Thymus (tissue), 11 donors: Measurements from ENCODE around the gene BEND6. TPM values are rescaled to one million over a fixed set of nuclear protein-coding genes. Genes with fewer than 3 reads are reported as not detected.
"Not testable (repeated sequence)": the region's sequence is repeated elsewhere in the genome, so short reads cannot be mapped to it uniquely, and the experiment has no call there.

Experiments
- DNase-seq, 9 donors: peaks; one replicate each; pipeline ENCODE4 v3.0.0-alpha.2; 2013; ENCODE audit warnings: low spot score in 9 of 9, low read depth in 6 of 9, missing footprints in 1 of 9
- H3K27ac ChIP-seq, 2 donors: one replicate each; pipeline ENCODE4 v1.5.1; 2013; ENCODE audit warnings: control low read depth in 1 of 2, low read depth in 1 of 2, low read length in 1 of 2, mild to moderate bottlenecking in 1 of 2, moderate library complexity in 1 of 2
- H3K27me3 ChIP-seq, 2 donors: one replicate each; pipeline ENCODE4 v1.5.1; 2013; ENCODE audit warnings: low read length in 1 of 2; ENCODE audit not compliant: control insufficient read depth in 2 of 2, insufficient read depth in 1 of 2
- H3K36me3 ChIP-seq, 2 donors: one replicate each; pipeline ENCODE4 v1.5.1; 2013; ENCODE audit warnings: low read length in 1 of 2, mild to moderate bottlenecking in 1 of 2, moderate library complexity in 1 of 2; ENCODE audit not compliant: control insufficient read depth in 2 of 2, insufficient read depth in 2 of 2
- H3K4me1 ChIP-seq, 2 donors: one replicate each; pipeline ENCODE4 v1.5.1; 2013; ENCODE audit warnings: low read length in 2 of 2; ENCODE audit not compliant: control insufficient read depth in 2 of 2, insufficient read depth in 2 of 2
- H3K4me3 ChIP-seq, 2 donors: one replicate each; pipeline ENCODE4 v1.5.1; 2013; ENCODE audit warnings: low read length in 2 of 2, control low read depth in 1 of 2, mild to moderate bottlenecking in 1 of 2
- H3K9me3 ChIP-seq, 2 donors: one replicate each; pipeline ENCODE4 v1.5.1; 2013; ENCODE audit warnings: low read length in 1 of 2, mild to moderate bottlenecking in 1 of 2; ENCODE audit not compliant: control insufficient read depth in 2 of 2, insufficient read depth in 1 of 2
- WGBS: extraction: QIAGEN DNeasy Blood & Tissue Kit; methylation state at CpG from one replicate; pipeline ENCODE4 v1.1.7; 2013; 5-methylcytosine and 5-hydroxymethylcytosine counted together
- polyA plus RNA-seq: library from polyadenylated mRNA; stranded (reverse); fragments of 200-250 nt; gene quantifications from one replicate; pipeline ENCODE4 v1.2.3, GENCODE V29; 2013
- total RNA-seq: library from RNA; stranded (reverse); fragments of 120-200 nt; gene quantifications from one replicate; pipeline ENCODE4 v1.2.4, GENCODE V29; 2013
- donor health status: healthy.

The BEND6 gene
- total and polyA plus RNA-seq, 2 donors = 0.98 to 1.1 TPM

GRCh38 chr6:57047257-57047585, 92.3 kb downstream of the BEND6 start:
- not testable (repeated sequence) for H3K27me3 ChIP-seq, H3K4me3 ChIP-seq, H3K27ac ChIP-seq, DNase-seq, H3K9me3 ChIP-seq, H3K4me1 ChIP-seq
- H3K36me3 ChIP-seq = peaks cover 4 to 11% of the 10 kb centered on the region in 2 donors
- WGBS = no CpG with 5 or more reads among the region's 5 CpGs

- H3K27me3 ChIP-seq, H3K9me3 ChIP-seq, DNase-seq, H3K4me3 ChIP-seq, H3K4me1 ChIP-seq, H3K27ac ChIP-seq: not testable (repeated sequence)
- H3K36me3 ChIP-seq = peaks cover 4 to 11% of the 10 kb centered on the region in 2 donors
- WGBS = 97% methylated on average over 6 of the region's 6 CpGs
Observed at GRCh38 chr6:57047859-57048258, 93.0 kb downstream of the BEND6 start.

GRCh38 chr6:57048577-57048976, 93.7 kb downstream of the BEND6 start:
- peaks cover 4 to 11% of the 10 kb centered on the region in 2 donors for H3K36me3 ChIP-seq
- DNase-seq = no peak
- WGBS = 96% methylated on average over 5 of the region's 5 CpGs
- no peaks in the 10 kb centered on the region for H3K9me3 ChIP-seq
- no peak overlapping the region for H3K27ac ChIP-seq
- no peak overlapping the region for H3K4me3 ChIP-seq
- H3K27me3 ChIP-seq = peaks cover 0 to 3% of the 10 kb centered on the region in 2 donors
- H3K4me1 ChIP-seq = peaks cover 0 to 3% of the 10 kb centered on the region in 2 donors

GRCh38 chr6:57063847-57064246, 108.9 kb downstream of the BEND6 start:
- 99% methylated on average over 3 of the region's 3 CpGs for WGBS
- H3K4me3 ChIP-seq = no peak overlapping the region
- DNase-seq = no peak
- H3K27me3 ChIP-seq = no peaks in the 10 kb centered on the region
- H3K9me3 ChIP-seq = no peaks in the 10 kb centered on the region
- no peak overlapping the region for H3K27ac ChIP-seq
- peaks cover 3 to 12% of the 10 kb centered on the region in 2 donors for H3K36me3 ChIP-seq
- H3K4me1 ChIP-seq = no peaks in the 10 kb centered on the region

GRCh38 chr6:57064809-57065208, 109.9 kb downstream of the BEND6 start:
- peaks cover 3 to 12% of the 10 kb centered on the region in 2 donors for H3K36me3 ChIP-seq
- 90% methylated on average over 1 of the region's 1 CpG for WGBS

GRCh38 chr6:57068061-57068460, 113.2 kb downstream of the BEND6 start:
- no peak for DNase-seq
- WGBS = 100% methylated on average over 1 of the region's 1 CpG
- H3K36me3 ChIP-seq = peaks cover 0 to 2% of the 10 kb centered on the region in 2 donors
- H3K4me1 ChIP-seq = no peaks in the 10 kb centered on the region
- no peak overlapping the region for H3K4me3 ChIP-seq
- H3K27ac ChIP-seq = no peak overlapping the region
- no peaks in the 10 kb centered on the region for H3K27me3 ChIP-seq
- no peaks in the 10 kb centered on the region for H3K9me3 ChIP-seq

More at GRCh38 chr6:57064809-57065208, 109.9 kb downstream of the BEND6 start:
- no peaks in the 10 kb centered on the region for H3K27me3 ChIP-seq
- DNase-seq = no peak
- H3K4me3 ChIP-seq = no peak overlapping the region
- H3K27ac ChIP-seq = no peak overlapping the region
- no peaks in the 10 kb centered on the region for H3K9me3 ChIP-seq
- no peaks in the 10 kb centered on the region for H3K4me1 ChIP-seq

- DNase-seq = no peak
- Histone ChIP-seq H3K36me3 (no peaks in the 10 kb centered on the region), H3K9me3 (no peaks in the 10 kb centered on the region), H3K4me3 (no peak overlapping the region), H3K4me1 (no peaks in the 10 kb centered on the region), H3K27me3 (no peaks in the 10 kb centered on the region), H3K27ac (no peak overlapping the region)
- 97% methylated on average over 4 of the region's 4 CpGs for WGBS
Observed at GRCh38 chr6:57069228-57069627, 114.3 kb downstream of the BEND6 start.

GRCh38 chr6:57069920-57070331, 115.0 kb downstream of the BEND6 start:
- no peak overlapping the region for H3K4me3 ChIP-seq
- H3K9me3 ChIP-seq = no peaks in the 10 kb centered on the region
- 98% methylated on average over 9 of the region's 9 CpGs for WGBS
- H3K36me3 ChIP-seq = no peaks in the 10 kb centered on the region
- H3K27me3 ChIP-seq = no peaks in the 10 kb centered on the region
- H3K27ac ChIP-seq = no peak overlapping the region
- H3K4me1 ChIP-seq = no peaks in the 10 kb centered on the region
- DNase-seq = no peak

GRCh38 chr6:57072108-57072507, 117.2 kb downstream of the BEND6 start:
- Histone ChIP-seq H3K4me3 (no peak overlapping the region), H3K36me3 (no peaks in the 10 kb centered on the region), H3K27me3 (no peaks in the 10 kb centered on the region), H3K4me1 (no peaks in the 10 kb centered on the region), H3K9me3 (no peaks in the 10 kb centered on the region), H3K27ac (no peak overlapping the region)
- DNase-seq = no peak
- whole genome bisulfite sequencing = 97% methylated on average over 3 of the region's 3 CpGs

- H3K9me3 ChIP-seq = peaks cover 0 to under 1% of the 10 kb centered on the region in 2 donors
- DNase-seq = no peak
- no peaks in the 10 kb centered on the region for H3K4me1 ChIP-seq
- no peaks in the 10 kb centered on the region for H3K27me3 ChIP-seq
- H3K4me3 ChIP-seq = no peak overlapping the region
- no peaks in the 10 kb centered on the region for H3K36me3 ChIP-seq
- WGBS = 95% methylated on average over 8 of the region's 8 CpGs
- no peak overlapping the region for H3K27ac ChIP-seq
Observed at GRCh38 chr6:57074383-57074782, 119.5 kb downstream of the BEND6 start.
